ENCODE data around the gene MCU. TPM values are rescaled to one million over a fixed set of nuclear protein-coding genes. Genes with fewer than 3 reads are reported as not detected.
"Not testable (repeated sequence)": the region's sequence is repeated elsewhere in the genome, so short reads cannot be mapped to it uniquely, and the experiment has no call there.

The MCU gene
- total RNA-seq, 1 donor from 2014 or later = 40.9 TPM

- DNase-seq (ENCODE audit: low spot score) = not testable (repeated sequence)
These were observed 212.1 kb downstream of the MCU start for GRCh38 chr10:72903941-72904446.

GRCh38 chr10:72904806-72905205 is 212.9 kb downstream of the MCU start:
- no peak for DNase-seq (ENCODE audit: low spot score)

GRCh38 chr10:72906446-72906845 is 214.5 kb downstream of the MCU start:
- no peak for DNase-seq (ENCODE audit: low spot score)

GRCh38 chr10:72910705-72911104 is 218.8 kb downstream of the MCU start:
- no peak for DNase-seq (ENCODE audit: low spot score)

GRCh38 chr10:72911758-72912157 is 219.8 kb downstream of the MCU start:
- DNase-seq (ENCODE audit: low spot score) = no peak

- DNase-seq (ENCODE audit: low spot score) = no peak
These were observed 220.8 kb downstream of the MCU start for GRCh38 chr10:72912736-72913135.

- no peak for DNase-seq (ENCODE audit: low spot score)
These were observed 221.3 kb downstream of the MCU start for GRCh38 chr10:72913287-72913686.

GRCh38 chr10:72917201-72917600 is 225.3 kb downstream of the MCU start:
- DNase-seq (ENCODE audit: low spot score) = not testable (repeated sequence)

- DNase-seq (ENCODE audit: low spot score) = not testable (repeated sequence)
These were observed 225.9 kb downstream of the MCU start for GRCh38 chr10:72917803-72918332.

- no peak for DNase-seq (ENCODE audit: low spot score)
These were observed 226.4 kb downstream of the MCU start for GRCh38 chr10:72918352-72918751.

- not testable (repeated sequence) for DNase-seq (ENCODE audit: low spot score)
These were observed 229.3 kb downstream of the MCU start for GRCh38 chr10:72921147-72921683.

GRCh38 chr10:72924351-72924750 is 232.4 kb downstream of the MCU start:
- DNase-seq (ENCODE audit: low spot score) = no peak

- DNase-seq (ENCODE audit: low spot score) = no peak
These were observed 234.1 kb downstream of the MCU start for GRCh38 chr10:72925951-72926465.

- DNase-seq (ENCODE audit: low spot score) = no peak
These were observed 235.5 kb downstream of the MCU start for GRCh38 chr10:72927485-72927884.

- DNase-seq (ENCODE audit: low spot score) = no peak
These were observed 236.9 kb downstream of the MCU start for GRCh38 chr10:72928798-72929197.

GRCh38 chr10:72930276-72930675 is 238.3 kb downstream of the MCU start:
- no peak for DNase-seq (ENCODE audit: low spot score)

- no peak for DNase-seq (ENCODE audit: low spot score)
These were observed 240.5 kb downstream of the MCU start for GRCh38 chr10:72932259-72933015.

GRCh38 chr10:72935361-72935760 is 243.4 kb downstream of the MCU start:
- no peak for DNase-seq (ENCODE audit: low spot score)

Other genes with a start within 250 kb of the MCU start
- gene MICU1, start 66.1 kb upstream of the MCU start, total RNA-seq = 42.0 TPM
- 0.40 TPM for gene OIT3, start 201.6 kb downstream of the MCU start, total RNA-seq